ENCODE data around the gene STKLD1. TPM values are rescaled to one million over a fixed set of nuclear protein-coding genes. Genes with fewer than 3 reads are reported as not detected.

Gene STKLD1
- total and polyA plus RNA-seq, 4 donors: 1.2 to 7.5 (median 3.0) TPM

GRCh38 chr9:133351526-133351907 lies 24.6 kb upstream of the STKLD1 start:
- no CpG with 5 or more reads among the region's 3 CpGs for WGBS (ENCODE audit: insufficient coverage)
- Histone ChIP-seq H3K36me3 (ENCODE audit: control insufficient read depth, insufficient read depth, low read length) (peaks cover 52% of the 10 kb centered on the region), H3K9me3 (ENCODE audit: control insufficient read depth, insufficient read depth, low read length) (no peaks in the 10 kb centered on the region), H3K4me1 (ENCODE audit: control insufficient read depth, insufficient read depth, low read length) (peaks cover 33% of the 10 kb centered on the region), H3K27ac (ENCODE audit: low read depth, low read length) (no peak overlapping the region), H3K27me3 (ENCODE audit: control insufficient read depth, insufficient read depth, low read length) (no peaks in the 10 kb centered on the region), H3K4me3 (ENCODE audit: low read depth, low read length) (no peak overlapping the region)
- DNase-seq (ENCODE audit: low read depth in 4 of 6, low spot score in 6 of 6): no peak

- no peak for DNase-seq (ENCODE audit: low read depth in 4 of 6, low spot score in 6 of 6)
- Histone ChIP-seq H3K9me3 (ENCODE audit: control insufficient read depth, insufficient read depth, low read length) (no peaks in the 10 kb centered on the region), H3K4me3 (ENCODE audit: low read depth, low read length) (no peak overlapping the region), H3K27me3 (ENCODE audit: control insufficient read depth, insufficient read depth, low read length) (no peaks in the 10 kb centered on the region), H3K36me3 (ENCODE audit: control insufficient read depth, insufficient read depth, low read length) (peaks cover 50% of the 10 kb centered on the region), H3K4me1 (ENCODE audit: control insufficient read depth, insufficient read depth, low read length) (peaks cover 32% of the 10 kb centered on the region), H3K27ac (ENCODE audit: low read depth, low read length) (no peak overlapping the region)
- WGBS (ENCODE audit: insufficient coverage): 77% methylated on average over 13 of the region's 14 CpGs
Measured at GRCh38 chr9:133351908-133352634, 24.1 kb upstream of the STKLD1 start.

- peaks cover 38% of the 10 kb centered on the region for H3K4me1 ChIP-seq (ENCODE audit: control insufficient read depth, insufficient read depth, low read length)
Measured at GRCh38 chr9:133352635-133353340, 23.4 kb upstream of the STKLD1 start.

GRCh38 chr9:133353548-133353947 lies 22.6 kb upstream of the STKLD1 start:
- H3K9me3 ChIP-seq (ENCODE audit: control insufficient read depth, insufficient read depth, low read length): no peaks in the 10 kb centered on the region
- no peak for DNase-seq (ENCODE audit: low read depth in 4 of 6, low spot score in 6 of 6)
- H3K4me3 ChIP-seq (ENCODE audit: low read depth, low read length): no peak overlapping the region
- no peak overlapping the region for H3K27ac ChIP-seq (ENCODE audit: low read depth, low read length)
- peaks cover 41% of the 10 kb centered on the region for H3K4me1 ChIP-seq (ENCODE audit: control insufficient read depth, insufficient read depth, low read length)
- no peaks in the 10 kb centered on the region for H3K27me3 ChIP-seq (ENCODE audit: control insufficient read depth, insufficient read depth, low read length)
- H3K36me3 ChIP-seq (ENCODE audit: control insufficient read depth, insufficient read depth, low read length): peaks cover 61% of the 10 kb centered on the region
- WGBS (ENCODE audit: insufficient coverage): 86% methylated on average over 5 of the region's 5 CpGs

More at GRCh38 chr9:133352635-133353340, 23.4 kb upstream of the STKLD1 start:
- H3K4me3 ChIP-seq (ENCODE audit: low read depth, low read length): no peak overlapping the region
- H3K9me3 ChIP-seq (ENCODE audit: control insufficient read depth, insufficient read depth, low read length): no peaks in the 10 kb centered on the region
- peaks cover 55% of the 10 kb centered on the region for H3K36me3 ChIP-seq (ENCODE audit: control insufficient read depth, insufficient read depth, low read length)
- H3K27me3 ChIP-seq (ENCODE audit: control insufficient read depth, insufficient read depth, low read length): no peaks in the 10 kb centered on the region
- 80% methylated on average over 6 of the region's 8 CpGs for WGBS (ENCODE audit: insufficient coverage)
- H3K27ac ChIP-seq (ENCODE audit: low read depth, low read length): no peak overlapping the region
- DNase-seq (ENCODE audit: low read depth in 4 of 6, low spot score in 6 of 6): no peak

- Histone ChIP-seq H3K4me1 (ENCODE audit: control insufficient read depth, insufficient read depth, low read length) (peaks cover 43% of the 10 kb centered on the region), H3K9me3 (ENCODE audit: control insufficient read depth, insufficient read depth, low read length) (no peaks in the 10 kb centered on the region), H3K36me3 (ENCODE audit: control insufficient read depth, insufficient read depth, low read length) (peaks cover 68% of the 10 kb centered on the region), H3K4me3 (ENCODE audit: low read depth, low read length) (no peak overlapping the region), H3K27ac (ENCODE audit: low read depth, low read length) (no peak overlapping the region), H3K27me3 (ENCODE audit: control insufficient read depth, insufficient read depth, low read length) (no peaks in the 10 kb centered on the region)
- DNase-seq (ENCODE audit: low read depth in 4 of 6, low spot score in 6 of 6): no peak
- 89% methylated on average over 7 of the region's 7 CpGs for WGBS (ENCODE audit: insufficient coverage)
Measured at GRCh38 chr9:133354766-133355165, 21.4 kb upstream of the STKLD1 start.

- Histone ChIP-seq H3K4me3 (ENCODE audit: low read depth, low read length) (peak overlapping the region; percentile 62), H3K9me3 (ENCODE audit: control insufficient read depth, insufficient read depth, low read length) (no peaks in the 10 kb centered on the region), H3K36me3 (ENCODE audit: control insufficient read depth, insufficient read depth, low read length) (peaks cover 69% of the 10 kb centered on the region), H3K4me1 (ENCODE audit: control insufficient read depth, insufficient read depth, low read length) (peaks cover 44% of the 10 kb centered on the region), H3K27me3 (ENCODE audit: control insufficient read depth, insufficient read depth, low read length) (no peaks in the 10 kb centered on the region), H3K27ac (ENCODE audit: low read depth, low read length) (no peak overlapping the region)
- no peak for DNase-seq (ENCODE audit: low read depth in 4 of 6, low spot score in 6 of 6)
- WGBS (ENCODE audit: insufficient coverage): under 1% methylated on average over 31 of the region's 31 CpGs
Measured at GRCh38 chr9:133355881-133356357, 20.2 kb upstream of the STKLD1 start.

GRCh38 chr9:133356391-133357091 lies 19.6 kb upstream of the STKLD1 start, which contains the start of the genes SURF1 and SURF2:
Gene SURF1 (minus strand): TSS chr9:133356487. CDS start chr9:133356453, 34 bp downstream.
Gene SURF2 (plus strand): TSS chr9:133356550. CDS start chr9:133356593, 43 bp downstream.
- peak in 3 of 6 donors; percentile 75 to 94 (median 94) for DNase-seq (ENCODE audit: low read depth in 4 of 6, low spot score in 6 of 6)
- Histone ChIP-seq H3K4me1 (ENCODE audit: control insufficient read depth, insufficient read depth, low read length) (peaks cover 44% of the 10 kb centered on the region), H3K27ac (ENCODE audit: low read depth, low read length) (no peak within 1 kb of the TSS), H3K36me3 (ENCODE audit: control insufficient read depth, insufficient read depth, low read length) (peaks cover 69% of the 10 kb centered on the region), H3K27me3 (ENCODE audit: control insufficient read depth, insufficient read depth, low read length) (no peaks in the 10 kb centered on the region), H3K9me3 (ENCODE audit: control insufficient read depth, insufficient read depth, low read length) (no peaks in the 10 kb centered on the region), H3K4me3 (ENCODE audit: low read depth, low read length) (peak within 1 kb of the TSS; percentile 68)
- under 1% methylated on average over 78 of the region's 78 CpGs for WGBS (ENCODE audit: insufficient coverage)

GRCh38 chr9:133357656-133358055 lies 18.5 kb upstream of the STKLD1 start:
- no peak for DNase-seq (ENCODE audit: low read depth in 4 of 6, low spot score in 6 of 6)
- Histone ChIP-seq H3K27ac (ENCODE audit: low read depth, low read length) (no peak overlapping the region), H3K27me3 (ENCODE audit: control insufficient read depth, insufficient read depth, low read length) (no peaks in the 10 kb centered on the region), H3K9me3 (ENCODE audit: control insufficient read depth, insufficient read depth, low read length) (no peaks in the 10 kb centered on the region), H3K4me1 (ENCODE audit: control insufficient read depth, insufficient read depth, low read length) (peaks cover 44% of the 10 kb centered on the region), H3K36me3 (ENCODE audit: control insufficient read depth, insufficient read depth, low read length) (peaks cover 71% of the 10 kb centered on the region), H3K4me3 (ENCODE audit: low read depth, low read length) (peak overlapping the region; percentile 68)
- 87% methylated on average over 14 of the region's 14 CpGs for WGBS (ENCODE audit: insufficient coverage)

GRCh38 chr9:133359399-133360175 lies 16.6 kb upstream of the STKLD1 start:
- H3K4me1 ChIP-seq (ENCODE audit: control insufficient read depth, insufficient read depth, low read length): peaks cover 44% of the 10 kb centered on the region
- no peak overlapping the region for H3K4me3 ChIP-seq (ENCODE audit: low read depth, low read length)
- no peak overlapping the region for H3K27ac ChIP-seq (ENCODE audit: low read depth, low read length)
- DNase-seq (ENCODE audit: low read depth in 4 of 6, low spot score in 6 of 6): peak in 1 of 6 donors; percentile 14
- no peaks in the 10 kb centered on the region for H3K27me3 ChIP-seq (ENCODE audit: control insufficient read depth, insufficient read depth, low read length)
- WGBS (ENCODE audit: insufficient coverage): 77% methylated on average over 17 of the region's 20 CpGs
- no peaks in the 10 kb centered on the region for H3K9me3 ChIP-seq (ENCODE audit: control insufficient read depth, insufficient read depth, low read length)
- peaks cover 76% of the 10 kb centered on the region for H3K36me3 ChIP-seq (ENCODE audit: control insufficient read depth, insufficient read depth, low read length)

All from spinal cord (tissue), 10 donors.